ENCODE results near the gene TOMM40.
A peak's percentile ranks its signal among the peaks of the same experiment; 100 is the strongest.
"Not testable (repeated sequence)": the region's sequence is repeated elsewhere in the genome, so short reads cannot be mapped to it uniquely, and the experiment has no call there.

Gene TOMM40

DNA sequence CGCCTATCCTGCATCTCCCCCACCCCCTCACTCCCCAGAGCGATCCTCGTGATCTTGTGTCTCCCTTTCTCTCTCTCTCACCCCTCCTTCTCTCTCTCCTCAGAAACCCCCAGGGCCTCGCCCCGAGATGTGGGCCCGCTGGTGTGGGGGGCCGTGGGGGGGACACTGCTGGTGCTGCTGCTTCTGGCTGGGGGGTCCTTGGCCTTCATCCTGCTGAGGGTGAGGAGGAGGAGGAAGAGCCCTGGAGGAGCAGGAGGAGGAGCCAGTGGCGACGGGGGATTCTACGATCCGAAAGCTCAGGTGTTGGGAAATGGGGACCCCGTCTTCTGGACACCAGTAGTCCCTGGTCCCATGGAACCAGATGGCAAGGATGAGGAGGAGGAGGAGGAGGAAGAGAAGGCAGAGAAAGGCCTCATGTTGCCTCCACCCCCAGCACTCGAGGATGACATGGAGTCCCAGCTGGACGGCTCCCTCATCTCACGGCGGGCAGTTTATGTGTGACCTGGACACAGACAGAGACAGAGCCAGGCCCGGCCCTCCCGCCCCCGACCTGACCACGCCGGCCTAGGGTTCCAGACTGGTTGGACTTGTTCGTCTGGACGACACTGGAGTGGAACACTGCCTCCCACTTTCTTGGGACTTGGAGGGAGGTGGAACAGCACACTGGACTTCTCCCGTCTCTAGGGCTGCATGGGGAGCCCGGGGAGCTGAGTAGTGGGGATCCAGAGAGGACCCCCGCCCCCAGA lies 12.8 kb upstream of the TOMM40 start:
- H3K4me3 ChIP-seq (ENCODE audit: low read length) = no peak overlapping the region
- no peaks in the 10 kb centered on the region for H3K9me3 ChIP-seq (ENCODE audit: low read length)
- peaks cover 58% of the 10 kb centered on the region for H3K36me3 ChIP-seq (ENCODE audit: insufficient read depth, low read length)
- H3K4me1 ChIP-seq (ENCODE audit: insufficient read depth, low read length) = no peaks in the 10 kb centered on the region
- no peak overlapping the region for H2AFZ ChIP-seq (ENCODE audit: low read depth, low read length)
- no peaks in the 10 kb centered on the region for H3K27me3 ChIP-seq (ENCODE audit: insufficient read depth, low read length)

DNA sequence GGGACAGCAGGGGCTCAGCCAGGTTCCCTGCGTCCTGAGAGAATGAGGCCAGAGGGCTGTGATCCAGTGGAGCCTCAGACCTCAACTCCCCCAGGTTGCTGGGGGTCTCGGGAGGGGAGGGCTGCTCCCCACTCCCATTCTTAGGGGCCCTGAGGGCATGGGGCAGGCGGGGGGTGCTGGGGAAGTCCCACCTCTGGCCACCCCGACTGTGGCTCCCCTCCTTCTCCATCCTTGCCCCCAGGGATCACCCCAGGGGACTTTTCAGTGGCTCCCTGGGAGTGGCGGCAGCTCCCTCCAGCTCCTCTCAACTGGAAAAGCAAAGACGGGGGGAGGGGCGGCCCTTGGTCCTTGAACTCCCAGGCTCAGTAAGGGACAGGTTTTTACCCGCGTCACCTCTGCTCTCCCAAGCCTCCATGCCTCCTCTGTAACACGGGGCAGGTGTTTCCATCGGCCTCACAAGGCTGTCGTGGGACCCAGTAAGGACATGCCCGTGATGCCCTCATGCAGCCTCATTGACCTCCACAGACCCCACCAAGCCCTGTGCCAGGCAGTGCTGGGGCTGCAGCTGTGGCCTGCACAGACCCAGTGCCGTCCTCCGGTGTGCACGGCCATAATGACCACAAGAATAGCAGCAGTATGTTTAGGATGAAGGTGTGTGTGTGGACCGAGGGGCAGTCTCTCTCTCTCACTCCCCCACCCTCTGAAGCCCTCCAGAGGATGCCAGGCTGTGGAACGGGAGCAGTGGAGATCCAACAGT lies 11.6 kb upstream of the TOMM40 start:
- Histone ChIP-seq H2AFZ (ENCODE audit: low read depth, low read length) (no peak overlapping the region), H3K9me3 (ENCODE audit: low read length) (no peaks in the 10 kb centered on the region), H3K36me3 (ENCODE audit: insufficient read depth, low read length) (peaks cover 50% of the 10 kb centered on the region), H3K4me3 (ENCODE audit: low read length) (no peak overlapping the region), H3K27me3 (ENCODE audit: insufficient read depth, low read length) (no peaks in the 10 kb centered on the region), H3K4me1 (ENCODE audit: insufficient read depth, low read length) (no peaks in the 10 kb centered on the region)

DNA sequence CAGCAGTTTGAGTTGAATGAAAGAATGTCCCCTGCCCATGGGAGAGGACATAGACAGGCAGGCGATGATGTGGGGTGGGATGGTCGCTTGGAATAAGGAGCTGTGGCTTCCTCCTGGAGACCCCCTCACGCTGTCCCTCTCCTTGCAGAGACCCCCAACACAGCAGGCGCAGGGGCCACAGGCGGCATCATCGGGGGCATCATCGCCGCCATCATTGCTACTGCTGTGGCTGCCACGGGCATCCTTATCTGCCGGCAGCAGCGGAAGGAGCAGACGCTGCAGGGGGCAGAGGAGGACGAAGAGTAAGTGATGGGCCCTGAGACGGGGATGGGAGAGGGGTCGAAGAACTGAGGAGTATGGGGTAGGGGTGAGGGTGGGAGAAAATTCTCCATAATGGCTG lies 9.0 kb upstream of the TOMM40 start:
- Histone ChIP-seq H3K27me3 (ENCODE audit: insufficient read depth, low read length) (no peaks in the 10 kb centered on the region), H2AFZ (ENCODE audit: low read depth, low read length) (no peak overlapping the region), H3K4me1 (ENCODE audit: insufficient read depth, low read length) (no peaks in the 10 kb centered on the region), H3K36me3 (ENCODE audit: insufficient read depth, low read length) (peaks cover 36% of the 10 kb centered on the region), H3K9me3 (ENCODE audit: low read length) (no peaks in the 10 kb centered on the region), H3K4me3 (ENCODE audit: low read length) (no peak overlapping the region)

DNA sequence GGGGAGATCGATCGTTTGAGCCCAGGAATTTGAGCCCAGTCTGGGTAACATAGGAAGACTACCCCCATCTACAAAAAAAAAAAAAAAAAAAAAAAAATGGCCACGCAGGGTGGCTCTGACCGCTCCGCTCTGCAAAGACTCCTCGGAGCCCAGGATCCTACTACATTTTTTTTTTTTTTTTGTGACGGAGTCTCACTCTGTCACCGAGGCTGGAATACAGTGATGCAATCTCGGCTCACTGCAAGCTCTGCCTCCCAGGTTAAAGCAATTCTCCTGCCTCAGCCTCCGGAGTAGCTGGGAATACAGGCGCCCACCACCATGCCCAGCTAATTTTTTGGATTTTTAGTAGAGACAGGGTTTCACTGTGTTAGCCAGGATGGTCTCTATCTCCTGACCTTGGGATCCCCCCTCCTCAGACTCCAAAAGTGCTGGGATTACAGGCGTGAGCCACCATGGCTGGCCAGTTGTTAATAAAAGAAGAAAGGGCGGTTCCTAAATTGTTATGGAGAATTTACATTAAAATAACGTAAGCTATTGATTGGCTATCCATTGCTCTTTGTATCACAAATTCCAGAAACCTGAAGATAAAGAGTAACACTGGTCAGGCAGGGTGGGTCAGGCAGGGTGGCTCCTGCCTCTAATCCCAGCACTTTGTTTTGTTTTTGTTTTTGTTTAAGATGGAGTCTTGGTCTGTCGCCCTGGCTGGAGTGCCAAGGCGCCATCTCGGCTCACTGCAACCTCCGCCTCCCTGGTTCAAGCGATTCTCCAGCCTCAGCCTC lies 8.2 kb upstream of the TOMM40 start:
- H3K36me3 ChIP-seq (ENCODE audit: insufficient read depth, low read length) = peaks cover 33% of the 10 kb centered on the region
- H3K27me3 ChIP-seq (ENCODE audit: insufficient read depth, low read length); H3K4me1 ChIP-seq (ENCODE audit: insufficient read depth, low read length); H3K4me3 ChIP-seq (ENCODE audit: low read length); H3K9me3 ChIP-seq (ENCODE audit: low read length); H2AFZ ChIP-seq (ENCODE audit: low read depth, low read length): not testable (repeated sequence)

- H3K4me1 ChIP-seq (ENCODE audit: insufficient read depth, low read length) = no peaks in the 10 kb centered on the region
- no peak overlapping the region for H3K4me3 ChIP-seq (ENCODE audit: low read length)
- no peak overlapping the region for H2AFZ ChIP-seq (ENCODE audit: low read depth, low read length)
- no peaks in the 10 kb centered on the region for H3K9me3 ChIP-seq (ENCODE audit: low read length)
- H3K27me3 ChIP-seq (ENCODE audit: insufficient read depth, low read length) = no peaks in the 10 kb centered on the region
- peaks cover 31% of the 10 kb centered on the region for H3K36me3 ChIP-seq (ENCODE audit: insufficient read depth, low read length)
Observed at GRCh38 chr19:44883922-44884321, 7.1 kb upstream of the TOMM40 start.

- Histone ChIP-seq H3K4me3 (ENCODE audit: low read length) (no peak overlapping the region), H2AFZ (ENCODE audit: low read depth, low read length) (no peak overlapping the region), H3K36me3 (ENCODE audit: insufficient read depth, low read length) (peaks cover 30% of the 10 kb centered on the region), H3K9me3 (ENCODE audit: low read length) (no peaks in the 10 kb centered on the region), H3K27me3 (ENCODE audit: insufficient read depth, low read length) (no peaks in the 10 kb centered on the region), H3K4me1 (ENCODE audit: insufficient read depth, low read length) (no peaks in the 10 kb centered on the region)
Observed at GRCh38 chr19:44884566-44884965, 6.5 kb upstream of the TOMM40 start.

DNA sequence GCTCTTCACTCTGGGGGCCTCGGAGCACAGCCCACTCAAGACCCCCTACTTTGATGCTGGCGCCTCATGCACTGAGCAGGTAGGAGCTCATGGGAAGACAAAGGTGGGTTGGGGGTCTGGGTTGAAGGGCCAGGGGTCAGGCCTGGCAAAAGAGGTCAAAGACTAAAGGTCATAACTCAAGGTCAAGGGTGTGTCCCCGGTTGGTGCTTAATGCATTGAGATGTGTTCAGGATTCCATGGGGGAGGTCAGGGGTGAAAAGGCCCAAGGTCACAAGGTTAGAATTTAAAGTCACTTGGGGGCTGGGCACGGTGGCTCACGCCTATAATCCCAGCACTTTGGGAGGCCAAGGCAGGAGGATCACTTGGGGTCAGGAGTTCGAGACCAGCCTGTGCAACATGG lies 4.9 kb upstream of the TOMM40 start:
- Histone ChIP-seq H3K9me3 (ENCODE audit: low read length) (no peaks in the 10 kb centered on the region), H3K4me1 (ENCODE audit: insufficient read depth, low read length) (no peaks in the 10 kb centered on the region), H3K4me3 (ENCODE audit: low read length) (no peak overlapping the region), H3K36me3 (ENCODE audit: insufficient read depth, low read length) (peaks cover 27% of the 10 kb centered on the region), H3K27me3 (ENCODE audit: insufficient read depth, low read length) (no peaks in the 10 kb centered on the region), H2AFZ (ENCODE audit: low read depth, low read length) (no peak overlapping the region)

- Histone ChIP-seq H2AFZ (ENCODE audit: low read depth, low read length) (no peak overlapping the region), H3K27me3 (ENCODE audit: insufficient read depth, low read length) (no peaks in the 10 kb centered on the region), H3K4me1 (ENCODE audit: insufficient read depth, low read length) (peaks cover 10% of the 10 kb centered on the region), H3K36me3 (ENCODE audit: insufficient read depth, low read length) (peaks cover 30% of the 10 kb centered on the region), H3K9me3 (ENCODE audit: low read length) (no peaks in the 10 kb centered on the region), H3K4me3 (ENCODE audit: low read length) (no peak overlapping the region)
Observed at GRCh38 chr19:44887648-44888047, 3.4 kb upstream of the TOMM40 start.

DNA sequence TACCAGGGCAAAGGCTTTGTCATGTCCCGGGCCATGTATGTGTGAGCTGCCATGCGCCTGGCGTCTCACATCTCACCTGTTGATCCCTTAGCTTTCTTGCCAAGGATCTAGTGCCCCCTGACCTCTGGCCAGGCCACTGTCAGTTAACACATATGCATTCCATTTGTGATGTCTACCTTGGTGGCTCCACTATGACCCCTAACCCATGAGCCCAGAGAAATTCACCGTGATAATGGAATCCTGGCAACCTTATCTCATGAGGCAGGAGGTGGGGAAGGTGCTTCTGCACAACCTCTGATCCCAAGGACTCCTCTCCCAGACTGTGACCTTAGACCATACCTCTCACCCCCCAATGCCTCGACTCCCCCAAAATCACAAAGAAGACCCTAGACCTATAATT lies 2.7 kb upstream of the TOMM40 start:
- not testable (repeated sequence) for H3K4me3 ChIP-seq (ENCODE audit: low read length); H3K9me3 ChIP-seq (ENCODE audit: low read length); H3K27me3 ChIP-seq (ENCODE audit: insufficient read depth, low read length); H2AFZ ChIP-seq (ENCODE audit: low read depth, low read length)
- Histone ChIP-seq H3K4me1 (ENCODE audit: insufficient read depth, low read length) (peaks cover 10% of the 10 kb centered on the region), H3K36me3 (ENCODE audit: insufficient read depth, low read length) (peaks cover 34% of the 10 kb centered on the region)

GRCh38 chr19:44889830-44890365 lies 1.2 kb upstream of the TOMM40 start:
- Histone ChIP-seq H3K27me3 (ENCODE audit: insufficient read depth, low read length) (no peaks in the 10 kb centered on the region), H3K4me1 (ENCODE audit: insufficient read depth, low read length) (peaks cover 10% of the 10 kb centered on the region), H3K4me3 (ENCODE audit: low read length) (peak overlapping the region; percentile 48), H3K9me3 (ENCODE audit: low read length) (no peaks in the 10 kb centered on the region), H2AFZ (ENCODE audit: low read depth, low read length) (no peak overlapping the region), H3K36me3 (ENCODE audit: insufficient read depth, low read length) (peaks cover 41% of the 10 kb centered on the region)

DNA sequence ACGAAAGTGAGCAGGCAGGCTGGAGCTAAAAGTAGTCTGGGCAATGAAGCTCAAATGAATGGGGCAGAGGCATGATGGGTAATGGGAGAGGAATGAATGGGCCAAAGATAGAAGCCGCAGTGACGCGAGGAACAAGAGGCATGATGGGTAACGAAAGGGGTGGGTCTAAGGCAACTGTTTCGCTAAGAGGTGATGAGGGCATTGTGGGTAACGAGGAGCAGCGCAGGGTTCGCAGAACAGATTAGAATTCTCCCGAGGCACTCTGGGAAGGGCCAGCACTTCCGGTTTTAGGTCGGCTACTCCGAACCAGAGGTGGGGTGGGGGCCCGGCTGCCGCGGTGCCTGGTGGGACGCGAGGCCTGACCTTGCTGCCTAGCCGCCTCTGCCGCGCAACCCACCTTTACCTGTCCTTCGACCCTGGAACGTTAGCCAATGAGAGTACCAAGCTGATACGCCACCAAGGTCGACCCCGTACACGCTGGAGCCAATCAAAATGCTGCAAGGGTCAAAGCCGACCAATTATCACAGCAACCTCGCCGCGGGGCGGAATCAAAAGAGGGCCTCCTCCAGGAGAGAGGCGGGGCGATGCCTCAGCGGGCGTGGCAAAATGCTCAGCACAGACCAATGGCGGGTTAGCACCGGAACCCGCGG lies 563 bp upstream of the TOMM40 start:
- H3K4me3 ChIP-seq (ENCODE audit: low read length) = peak overlapping the region; percentile 48
- H3K27me3 ChIP-seq (ENCODE audit: insufficient read depth, low read length) = no peaks in the 10 kb centered on the region
- peaks cover 10% of the 10 kb centered on the region for H3K4me1 ChIP-seq (ENCODE audit: insufficient read depth, low read length)
- H2AFZ ChIP-seq (ENCODE audit: low read depth, low read length) = no peak overlapping the region
- H3K36me3 ChIP-seq (ENCODE audit: insufficient read depth, low read length) = peaks cover 45% of the 10 kb centered on the region
- no peaks in the 10 kb centered on the region for H3K9me3 ChIP-seq (ENCODE audit: low read length)

DNA sequence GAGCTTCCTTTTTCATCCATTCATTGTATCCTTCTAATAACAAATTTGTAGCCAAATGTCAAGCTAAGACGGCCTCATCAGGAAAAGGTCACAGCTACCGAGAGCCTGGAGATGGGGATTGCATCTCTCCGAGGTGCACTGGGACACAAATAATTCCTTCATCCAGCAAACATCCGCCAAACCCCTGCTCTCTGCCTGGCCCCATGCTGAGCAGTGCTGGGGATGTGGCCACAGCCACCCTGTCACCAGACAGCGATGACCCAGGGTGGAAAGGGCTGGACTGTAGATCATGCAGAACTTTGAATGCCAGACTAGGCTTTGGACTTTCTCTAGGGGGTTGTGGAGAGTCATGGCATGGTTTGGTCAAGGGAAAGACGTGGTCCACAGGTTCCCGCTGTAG lies 1.9 kb downstream of the TOMM40 start:
- Histone ChIP-seq H3K9me3 (ENCODE audit: low read length) (no peaks in the 10 kb centered on the region), H3K36me3 (ENCODE audit: insufficient read depth, low read length) (peaks cover 50% of the 10 kb centered on the region), H2AFZ (ENCODE audit: low read depth, low read length) (no peak overlapping the region), H3K27me3 (ENCODE audit: insufficient read depth, low read length) (no peaks in the 10 kb centered on the region), H3K4me1 (ENCODE audit: insufficient read depth, low read length) (peaks cover 10% of the 10 kb centered on the region), H3K4me3 (ENCODE audit: low read length) (no peak overlapping the region)
